ENCODE data around the gene MMP24OS.

- no peak for TF ChIP-seq CTCF (IDR thresholded peaks at IDR 0.05)
- no peak for TF ChIP-seq POLR2A (IDR thresholded peaks at IDR 0.05)
Measured at GRCh38 chr20:35295058-35295457, 17.1 kb upstream of the MMP24OS start.
